HEK293 (cell line): ENCODE data around the gene ARL15.

Experiments
- CTCF ChIP-seq: fragments of 450-650 bp; formaldehyde crosslinking; IDR thresholded peaks from 2 replicates; pipeline ENCODE4 v1.5.1; 2016; ENCODE audit warnings: missing biosample characterization, missing genetic modification characterization
- REST ChIP-seq: fragments of 450-650 bp; formaldehyde crosslinking; IDR thresholded peaks from 2 replicates; pipeline ENCODE4 v1.5.1; 2016; ENCODE audit warnings: missing biosample characterization, missing genetic modification characterization
- SCRT1 ChIP-seq: fragments of 450-650 bp; formaldehyde crosslinking; IDR thresholded peaks from 2 replicates; pipeline ENCODE4 v1.5.1; 2016; ENCODE audit warnings: missing biosample characterization, missing genetic modification characterization, borderline replicate concordance
- ZBTB1 ChIP-seq: fragments of 450-650 bp; formaldehyde crosslinking; IDR thresholded peaks from 2 replicates; pipeline ENCODE4 v1.5.1; 2016; ENCODE audit warnings: missing biosample characterization, missing genetic modification characterization
- ZBTB26 ChIP-seq: fragments of 450-650 bp; formaldehyde crosslinking; optimal IDR thresholded peaks from 2 replicates; pipeline ENCODE3; 2016; ENCODE audit warnings: missing biosample characterization, mild to moderate bottlenecking, missing genetic modification characterization
- ZNF112 ChIP-seq: fragments of 450-650 bp; formaldehyde crosslinking; IDR thresholded peaks from 2 replicates; pipeline ENCODE4 v1.5.0; 2017; ENCODE audit warnings: missing biosample characterization, missing genetic modification characterization
- ZNF292 ChIP-seq: fragments of 450-650 bp; formaldehyde crosslinking; IDR thresholded peaks from 2 replicates; pipeline ENCODE4 v1.5.1; 2016; ENCODE audit warnings: low read depth, missing biosample characterization, missing genetic modification characterization, borderline replicate concordance
- ZNF558 ChIP-seq: fragments of 450-650 bp; formaldehyde crosslinking; IDR thresholded peaks from 2 replicates; pipeline ENCODE4 v1.5.1; 2016; ENCODE audit warnings: missing biosample characterization, missing genetic modification characterization
- ZNF639 ChIP-seq: fragments of 450-650 bp; formaldehyde crosslinking; IDR thresholded peaks from 2 replicates; pipeline ENCODE4 v1.5.1; 2016; ENCODE audit warnings: missing biosample characterization, missing genetic modification characterization
- ZSCAN30 ChIP-seq: fragments of 450-650 bp; IDR thresholded peaks from 2 replicates; pipeline ENCODE4 v1.5.1; 2018; ENCODE audit warnings: missing biosample characterization, mild to moderate bottlenecking, missing genetic modification characterization, moderate library complexity

GRCh38 chr5:54247226-54247625 is 63.1 kb downstream of the ARL15 start:
- TF ChIP-seq CTCF (tag by site-specific recombination) (no peak), ZSCAN30 (no peak), ZNF292 (tag by site-specific recombination) (no peak), ZNF112 (no peak), ZNF558 (tag by site-specific recombination) (no peak), ZBTB1 (no peak), ZBTB26 (tag by site-specific recombination) (no peak), ZNF639 (tag by site-specific recombination) (no peak), SCRT1 (tag by site-specific recombination) (no peak), REST (tag by site-specific recombination) (no peak)
